NCI-H2171 treated with DMSO at 0.1 percent for 48 hours (cell line): Measurements from ENCODE around the gene RSAD2.
"Not testable (repeated sequence)": the region's sequence is repeated elsewhere in the genome, so short reads cannot be mapped to it uniquely, and the experiment has no call there.

ENCODE experiments used
- DNase-seq: peaks from one replicate; lab custom pipeline; 2025; lab: John Stamatoyannopoulos, UW

RSAD2 gene, protein sequence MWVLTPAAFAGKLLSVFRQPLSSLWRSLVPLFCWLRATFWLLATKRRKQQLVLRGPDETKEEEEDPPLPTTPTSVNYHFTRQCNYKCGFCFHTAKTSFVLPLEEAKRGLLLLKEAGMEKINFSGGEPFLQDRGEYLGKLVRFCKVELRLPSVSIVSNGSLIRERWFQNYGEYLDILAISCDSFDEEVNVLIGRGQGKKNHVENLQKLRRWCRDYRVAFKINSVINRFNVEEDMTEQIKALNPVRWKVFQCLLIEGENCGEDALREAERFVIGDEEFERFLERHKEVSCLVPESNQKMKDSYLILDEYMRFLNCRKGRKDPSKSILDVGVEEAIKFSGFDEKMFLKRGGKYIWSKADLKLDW

DNA sequence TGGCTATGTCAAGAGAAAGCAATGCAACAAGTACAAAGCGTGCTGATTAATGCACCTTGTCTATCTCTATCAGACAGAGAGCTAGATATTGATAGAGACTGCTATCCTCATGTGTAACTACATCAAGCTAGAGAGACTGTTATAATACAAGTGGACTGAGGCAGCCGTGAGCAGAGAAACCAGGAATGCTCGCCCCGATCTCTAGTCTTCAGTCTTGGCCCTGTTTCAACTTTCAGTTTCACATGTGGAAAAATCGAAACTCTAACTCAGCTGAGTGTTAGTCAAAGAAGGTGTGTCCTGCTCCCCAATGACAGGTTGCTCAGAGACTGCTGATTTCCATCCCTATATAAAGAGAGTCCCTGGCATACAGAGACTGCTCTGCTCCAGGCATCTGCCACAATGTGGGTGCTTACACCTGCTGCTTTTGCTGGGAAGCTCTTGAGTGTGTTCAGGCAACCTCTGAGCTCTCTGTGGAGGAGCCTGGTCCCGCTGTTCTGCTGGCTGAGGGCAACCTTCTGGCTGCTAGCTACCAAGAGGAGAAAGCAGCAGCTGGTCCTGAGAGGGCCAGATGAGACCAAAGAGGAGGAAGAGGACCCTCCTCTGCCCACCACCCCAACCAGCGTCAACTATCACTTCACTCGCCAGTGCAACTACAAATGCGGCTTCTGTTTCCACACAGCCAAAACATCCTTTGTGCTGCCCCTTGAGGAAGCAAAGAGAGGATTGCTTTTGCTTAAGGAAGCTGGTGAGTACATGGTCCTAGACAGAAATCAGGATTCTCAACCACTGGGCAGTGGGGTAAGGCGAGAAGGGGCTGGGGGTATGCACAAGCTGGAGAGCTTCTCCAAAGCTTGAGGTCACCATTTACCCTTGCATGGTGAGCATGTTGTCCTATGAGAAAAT lies at the start of gene RSAD2:
RSAD2 (plus strand) TSS at position 376 of the 903 bp plus-strand sequence; CDS start at position 400, 24 bp downstream.
- peak; percentile 73 for DNase-seq

DNA sequence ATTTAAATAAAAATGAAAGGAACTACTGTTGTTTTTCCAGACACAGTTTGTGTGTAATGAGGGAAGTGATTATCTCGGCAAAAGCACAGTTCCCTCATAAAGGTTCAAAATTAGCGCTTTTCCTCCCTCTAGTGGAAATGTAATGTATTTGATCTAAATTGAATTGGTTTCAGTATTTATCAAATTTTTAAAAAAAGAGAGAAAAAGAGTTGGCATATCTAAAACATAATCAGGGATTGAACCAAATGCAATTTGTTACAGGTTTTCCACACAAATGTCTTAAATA lies 49.3 kb upstream of the RSAD2 start:
- DNase-seq, result peak; percentile 72

DNA sequence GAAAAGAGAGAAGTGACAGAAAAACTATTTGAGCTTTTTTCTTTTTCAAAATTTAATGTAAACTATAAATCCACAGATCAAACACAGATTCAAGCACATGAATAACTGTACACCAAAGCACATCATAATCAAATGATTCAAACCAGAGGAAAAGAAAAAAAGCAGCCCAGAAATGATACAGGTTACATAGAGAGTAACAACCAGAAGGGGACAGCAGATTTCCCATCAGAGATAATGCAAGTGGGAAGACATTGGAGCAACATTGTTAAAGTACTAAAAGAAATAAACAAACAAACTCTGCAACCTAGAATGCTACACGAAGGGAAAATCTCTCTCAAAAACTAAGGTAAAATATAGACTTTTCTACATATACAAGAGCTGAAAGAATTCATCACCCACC lies 46.3 kb upstream of the RSAD2 start:
- no peak for DNase-seq

DNA sequence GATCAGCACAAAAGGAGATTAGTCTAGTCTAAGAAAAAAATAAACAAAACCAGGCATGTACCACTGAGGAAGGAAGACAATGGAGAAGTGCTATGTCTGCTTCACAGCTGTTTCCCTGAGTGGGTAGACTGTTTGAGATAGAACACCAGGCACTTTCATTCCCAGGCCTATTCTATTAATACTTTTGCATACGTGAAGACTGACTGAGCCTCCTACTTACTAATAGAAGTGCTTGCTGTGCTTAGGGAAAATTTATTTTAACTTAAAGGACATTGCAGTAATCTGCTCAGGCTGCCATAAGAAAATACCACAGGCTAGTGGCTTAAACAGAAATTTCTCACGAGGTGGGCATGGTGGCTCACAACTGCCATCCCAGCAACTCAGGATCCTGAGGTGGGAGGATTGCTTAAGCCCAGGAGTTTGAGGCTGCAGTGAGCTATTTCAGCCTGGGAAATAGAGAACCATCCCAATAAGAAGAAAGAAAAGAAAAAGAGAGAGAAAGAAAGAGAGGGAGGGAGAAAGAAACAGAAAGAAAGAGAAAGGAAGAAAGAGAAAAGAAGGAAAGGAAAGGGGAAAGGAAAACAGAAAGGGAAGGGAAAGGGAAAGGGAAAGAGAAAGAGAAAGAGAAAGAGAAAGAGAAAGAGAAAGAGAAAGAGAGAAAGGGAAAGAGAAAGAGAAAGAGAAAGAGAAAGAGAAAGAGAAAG lies 44.8 kb upstream of the RSAD2 start:
- DNase-seq, result no peak

DNA sequence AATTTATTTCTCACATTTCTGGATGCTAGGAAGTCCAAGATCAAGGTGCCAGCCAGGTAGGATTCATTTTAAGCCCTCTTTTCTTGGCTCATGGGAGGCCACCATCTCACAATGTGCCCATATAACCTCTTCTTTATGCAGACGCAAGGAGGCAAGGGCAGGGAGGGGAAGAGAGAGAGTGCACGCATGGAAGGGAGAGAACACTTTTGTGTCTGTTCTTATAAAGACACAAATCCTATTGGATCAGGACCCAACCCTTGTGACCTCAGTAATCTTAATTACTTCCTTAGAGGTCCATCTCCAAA lies 44.3 kb upstream of the RSAD2 start:
- no peak for DNase-seq

DNA sequence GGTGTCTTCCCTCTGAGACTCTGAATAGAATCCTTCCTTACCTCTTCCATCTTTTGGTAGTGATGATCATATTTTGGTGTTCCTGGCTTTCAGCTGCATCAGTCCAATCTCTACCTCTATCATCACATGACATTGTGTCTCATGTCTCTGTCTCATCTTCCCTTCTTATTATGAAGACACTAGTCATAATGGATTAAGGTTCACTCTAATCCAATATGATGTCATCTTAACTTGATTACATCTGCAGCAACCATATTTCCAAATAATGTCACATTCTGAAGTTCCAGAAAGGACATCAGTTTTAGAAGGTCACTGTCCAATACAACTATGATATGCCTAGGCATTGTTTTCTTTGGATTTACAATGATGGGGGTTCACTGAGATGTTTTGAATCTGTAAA lies 43.4 kb upstream of the RSAD2 start:
- no peak for DNase-seq

DNA sequence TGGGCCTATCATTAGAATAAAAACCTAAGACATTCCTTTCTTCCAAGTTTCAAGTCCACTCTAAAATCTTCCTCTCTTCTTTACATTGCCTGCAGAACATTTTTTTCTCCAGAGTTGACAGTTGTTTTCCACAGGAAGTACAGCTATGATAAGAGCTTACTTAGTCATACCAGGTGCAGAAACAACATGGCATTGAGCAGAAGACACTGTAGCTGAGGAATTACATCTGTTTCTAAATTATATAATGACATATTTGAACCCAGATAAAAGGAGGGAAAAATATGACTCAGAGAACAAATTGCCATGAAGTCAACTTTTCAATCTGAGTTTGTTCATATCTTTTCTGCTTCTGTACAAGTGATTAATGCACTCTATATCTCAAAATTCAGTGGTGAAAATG lies 42.1 kb upstream of the RSAD2 start:
- no peak for DNase-seq

DNA sequence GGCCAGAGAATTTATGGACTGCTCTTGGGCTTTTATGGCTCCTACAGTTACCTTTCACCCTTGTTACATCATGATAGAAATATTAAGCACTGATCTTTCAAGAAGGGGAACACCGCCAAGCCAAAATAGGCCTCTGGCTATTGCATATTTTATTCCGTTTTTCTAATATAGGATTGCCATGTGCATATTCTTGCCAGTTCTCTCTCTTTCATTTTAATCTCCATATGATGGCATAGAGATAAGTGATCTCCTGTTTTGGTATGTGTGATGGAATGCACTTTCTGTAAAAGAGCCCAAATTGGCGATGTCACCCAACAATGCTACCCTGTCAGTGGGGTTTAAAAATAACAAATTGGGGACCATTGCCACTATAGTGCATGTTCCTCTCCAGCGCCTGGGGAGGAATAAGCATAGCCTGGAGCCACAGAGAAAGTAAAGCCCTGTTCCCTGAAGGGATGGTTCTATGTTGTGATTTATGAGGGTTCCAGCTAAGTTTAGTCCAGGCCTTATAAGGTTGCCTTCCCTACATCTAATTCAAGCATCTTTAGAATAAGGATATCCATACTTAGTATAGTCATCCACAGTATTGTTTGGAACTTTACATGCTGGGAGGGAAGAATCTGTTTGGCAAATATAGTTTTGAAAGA lies 38.8 kb upstream of the RSAD2 start:
- no peak for DNase-seq

DNA sequence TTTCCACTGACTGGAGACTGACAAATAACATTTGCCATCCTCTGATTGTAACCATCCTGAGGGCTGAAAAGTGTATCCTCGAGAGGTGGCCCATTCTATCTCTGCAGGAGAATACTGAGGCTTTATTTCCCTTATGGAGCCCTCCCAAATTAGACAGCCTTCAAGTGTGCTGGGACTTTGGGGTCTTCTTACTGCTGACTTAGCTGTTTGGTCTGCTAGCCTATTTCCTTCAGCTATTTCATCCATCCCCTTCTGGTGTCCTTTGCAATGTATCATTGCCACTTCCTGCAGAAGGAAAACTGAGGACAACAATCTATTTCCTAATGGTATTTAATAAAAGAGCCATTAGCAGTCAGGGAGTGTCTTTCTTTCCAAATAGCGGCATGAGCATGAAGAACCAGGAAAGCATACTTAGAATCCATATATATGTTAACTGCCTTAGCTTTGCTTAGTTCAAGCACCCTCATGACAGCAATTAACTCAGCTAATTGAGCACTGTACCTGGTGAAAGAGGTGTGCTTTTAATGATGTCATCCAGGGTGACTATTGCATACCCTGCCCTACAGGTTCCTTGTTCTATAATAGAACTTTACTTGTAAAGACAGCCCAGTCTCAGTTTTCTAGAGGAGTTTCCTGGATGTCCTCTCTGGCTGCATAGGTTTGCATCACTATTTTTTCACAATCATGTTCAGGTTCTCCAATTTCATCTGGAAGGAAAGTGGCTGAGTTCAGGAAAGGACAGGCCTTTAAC lies 35.9 kb upstream of the RSAD2 start:
- DNase-seq, result no peak

DNA sequence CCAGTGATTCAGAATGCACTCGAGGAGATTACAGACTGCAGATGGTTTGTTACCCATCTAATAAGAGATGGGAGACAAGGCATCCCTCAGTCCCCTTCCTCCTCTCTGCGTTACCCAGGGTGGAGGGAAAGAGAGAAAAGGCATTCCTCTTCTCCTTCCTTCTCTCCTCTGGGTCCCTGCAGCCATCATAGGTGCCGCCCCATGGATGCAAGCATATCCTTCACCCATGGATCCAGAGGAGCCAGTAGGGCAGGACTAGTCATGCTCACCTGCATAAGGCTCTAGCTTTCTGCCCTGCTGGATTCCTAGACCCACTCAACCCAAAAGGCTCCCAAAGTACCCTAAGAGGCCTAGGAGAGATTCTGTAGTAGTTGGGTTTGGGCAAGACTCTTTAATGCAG lies 32.3 kb upstream of the RSAD2 start:
- DNase-seq, result no peak

DNA sequence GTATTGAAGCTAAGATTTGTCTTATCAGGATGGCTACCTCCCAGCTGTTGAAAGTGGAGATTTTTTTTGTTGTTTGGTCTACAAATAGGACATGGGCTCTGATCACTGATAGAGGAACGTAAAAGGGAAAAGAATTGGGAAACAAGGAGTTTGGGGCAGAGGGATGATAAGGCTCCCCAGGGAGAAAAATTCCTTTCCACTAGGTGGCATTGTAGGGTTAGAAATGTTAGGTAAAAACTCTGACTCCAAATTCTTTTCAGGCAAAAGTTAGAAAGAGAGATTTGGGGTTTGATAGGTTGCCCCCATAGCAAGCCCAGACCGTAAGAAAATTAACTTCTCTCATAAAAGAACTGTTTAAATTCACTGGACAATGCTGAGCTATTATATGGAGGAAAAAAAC lies 31.7 kb upstream of the RSAD2 start:
- no peak for DNase-seq

DNA sequence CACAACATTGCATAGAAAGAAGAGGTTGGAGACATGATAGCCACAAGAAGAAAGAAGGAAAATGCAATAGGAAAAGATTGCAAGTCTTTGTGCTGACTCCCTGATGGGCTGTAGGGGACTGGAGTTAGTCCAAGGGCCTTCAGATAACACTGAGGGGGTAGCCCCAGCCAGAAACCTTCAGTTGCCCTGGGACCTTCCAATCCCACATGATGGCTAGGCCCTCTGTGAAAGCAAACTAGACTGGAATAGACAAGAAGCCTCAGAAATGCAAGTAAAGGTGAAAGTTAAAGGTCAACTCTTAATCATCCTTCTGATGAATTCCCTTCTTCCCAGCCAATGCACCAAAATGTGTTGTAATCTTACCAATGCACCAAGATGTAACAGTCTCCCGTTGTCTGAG lies 31.0 kb upstream of the RSAD2 start:
- DNase-seq, result no peak

DNA sequence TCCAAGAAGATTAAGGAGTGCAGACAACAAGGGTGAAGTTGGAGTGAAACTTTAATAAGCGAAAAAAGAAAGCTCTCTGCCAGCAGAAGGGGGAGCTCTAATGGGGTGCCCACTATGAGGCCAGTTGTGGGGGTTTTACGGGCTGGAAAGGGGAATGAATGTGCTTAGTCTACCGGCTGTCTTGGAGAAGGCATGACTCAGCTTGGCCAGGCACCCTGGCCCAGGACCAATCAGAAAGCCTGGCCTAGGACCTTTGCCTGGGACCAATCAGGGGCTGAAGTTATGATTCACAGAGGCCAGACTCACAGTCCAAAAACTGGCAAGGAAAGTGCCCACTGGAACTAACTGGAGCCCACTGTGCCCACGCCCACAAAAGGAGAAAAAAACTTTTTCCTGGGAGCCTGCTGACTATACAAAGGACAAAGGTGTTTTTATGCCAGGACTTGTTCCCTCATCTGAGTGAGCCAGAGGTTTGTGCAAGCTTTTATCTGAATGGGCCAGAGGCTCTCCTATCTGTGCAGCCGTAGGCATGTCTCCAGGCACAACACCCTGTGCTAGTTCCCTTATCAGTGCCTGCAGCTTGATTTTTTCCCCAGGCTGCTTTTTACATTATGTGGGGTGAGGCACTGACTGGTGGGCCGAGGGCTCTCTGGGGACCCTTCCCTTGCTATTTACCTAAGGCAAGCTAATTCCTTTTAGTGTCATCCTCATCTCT lies 30.5 kb upstream of the RSAD2 start:
- DNase-seq, result no peak

DNA sequence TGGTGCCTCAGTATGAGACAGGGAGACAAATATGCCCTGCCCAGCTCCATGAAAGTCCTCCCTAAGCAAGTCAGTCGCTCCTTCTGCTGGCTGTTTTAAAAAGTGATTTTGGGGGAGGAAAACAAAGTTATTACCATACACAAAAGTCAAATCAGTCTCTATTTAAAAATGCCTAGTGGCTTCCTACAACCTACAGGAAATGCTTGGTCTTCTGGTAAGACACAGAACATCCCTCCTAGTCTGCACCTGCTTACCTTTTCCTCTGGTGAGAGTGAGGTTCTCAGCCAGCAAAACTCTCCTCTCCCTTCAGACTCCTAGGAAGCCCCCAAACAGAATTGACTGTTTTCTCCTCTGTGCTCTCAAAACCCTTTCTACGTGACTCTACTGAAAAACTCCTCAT lies 25.4 kb upstream of the RSAD2 start:
- DNase-seq, result no peak

DNA sequence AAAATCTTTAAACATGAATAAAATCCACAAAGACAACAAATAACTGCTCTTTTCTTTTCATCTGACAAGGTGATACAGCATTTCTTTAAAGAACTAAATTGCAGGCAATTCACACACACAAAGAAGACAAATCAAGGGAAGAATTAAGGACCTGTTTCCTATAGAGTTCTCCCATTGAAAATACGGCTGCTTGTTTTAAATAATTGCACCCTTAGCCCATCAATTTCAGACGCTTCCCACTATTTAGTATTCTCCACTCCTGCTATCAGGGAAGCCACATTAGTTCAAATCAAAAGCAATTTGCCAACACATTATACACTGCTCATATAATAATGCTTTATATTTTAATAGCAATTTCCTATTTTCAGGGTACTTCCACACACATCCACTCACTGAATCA lies 23.2 kb upstream of the RSAD2 start:
- DNase-seq, result no peak

DNA sequence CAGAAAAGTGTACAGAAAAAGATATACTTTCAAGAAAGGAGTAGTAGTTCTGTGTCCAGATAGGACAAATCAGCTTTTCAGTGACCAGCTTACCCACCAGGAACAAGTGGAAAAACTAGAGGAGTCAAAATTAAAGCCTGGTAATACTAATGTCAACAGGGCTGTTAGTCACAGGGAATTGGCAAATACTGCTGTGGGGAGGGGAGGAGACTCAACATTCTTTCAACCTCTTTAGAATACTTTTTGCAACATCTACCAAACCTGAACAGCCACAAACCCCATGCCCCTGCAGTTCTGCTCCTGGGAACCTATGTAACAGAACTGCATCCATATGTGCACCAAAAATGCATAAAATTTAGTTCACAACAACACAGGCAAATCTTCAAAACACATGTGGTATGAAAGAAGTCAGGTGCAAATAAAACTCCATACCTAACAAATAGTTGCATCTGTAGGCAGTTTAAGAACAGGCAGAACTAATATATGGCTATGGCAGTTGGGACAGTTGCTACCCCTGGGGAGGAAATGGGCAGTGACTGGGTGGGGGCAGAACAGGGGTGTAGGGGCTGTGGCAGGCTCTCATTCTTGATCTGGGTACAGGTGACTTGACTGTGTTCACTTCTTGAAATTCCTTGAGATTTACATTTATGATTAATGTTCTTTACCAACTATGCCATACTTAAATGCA lies 21.6 kb upstream of the RSAD2 start:
- no peak for DNase-seq

DNA sequence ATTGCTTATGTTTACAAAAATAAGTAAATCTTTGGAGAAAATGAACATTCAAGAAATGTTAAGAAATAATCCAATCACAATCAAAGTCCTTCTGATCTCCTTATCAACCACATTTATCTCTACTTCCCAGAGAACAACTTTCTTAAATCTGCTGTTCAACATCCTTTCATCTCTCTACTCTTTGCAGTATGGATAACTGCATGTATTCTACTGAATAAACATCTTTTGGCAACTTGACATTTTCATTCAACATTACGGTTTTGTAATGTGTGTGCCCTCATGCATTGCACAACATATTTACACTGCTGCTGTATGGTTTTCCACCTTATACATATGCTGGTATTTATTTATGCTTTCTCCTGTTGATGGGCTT lies 21.0 kb upstream of the RSAD2 start:
- no peak for DNase-seq

DNA sequence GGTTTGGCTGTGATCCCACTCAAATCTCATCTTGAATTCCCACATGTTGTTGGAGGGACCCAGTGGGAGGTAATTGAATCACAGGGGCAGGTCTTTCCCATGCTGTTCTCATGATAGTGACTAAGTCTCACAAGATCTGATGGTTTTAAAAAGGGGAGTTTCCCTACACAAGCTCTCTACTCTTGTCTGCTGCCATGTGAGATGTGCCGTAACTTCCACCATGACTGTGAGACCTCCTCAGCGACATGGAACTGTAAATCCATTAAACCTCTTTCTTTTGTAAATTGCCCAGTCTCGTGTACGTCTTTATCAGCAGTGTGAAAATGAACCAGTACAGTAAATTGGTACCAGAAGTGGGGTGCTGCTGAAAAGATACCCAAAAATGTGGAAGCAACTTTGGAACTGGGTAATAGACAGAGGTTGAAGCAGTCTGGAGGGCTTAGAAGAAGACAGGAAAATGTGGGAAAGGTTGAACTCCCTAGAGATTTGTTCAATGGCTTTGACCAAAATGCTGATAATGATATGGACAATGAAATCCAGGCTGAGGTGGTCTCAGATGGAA lies 19.0 kb upstream of the RSAD2 start:
- not testable (repeated sequence) for DNase-seq

DNA sequence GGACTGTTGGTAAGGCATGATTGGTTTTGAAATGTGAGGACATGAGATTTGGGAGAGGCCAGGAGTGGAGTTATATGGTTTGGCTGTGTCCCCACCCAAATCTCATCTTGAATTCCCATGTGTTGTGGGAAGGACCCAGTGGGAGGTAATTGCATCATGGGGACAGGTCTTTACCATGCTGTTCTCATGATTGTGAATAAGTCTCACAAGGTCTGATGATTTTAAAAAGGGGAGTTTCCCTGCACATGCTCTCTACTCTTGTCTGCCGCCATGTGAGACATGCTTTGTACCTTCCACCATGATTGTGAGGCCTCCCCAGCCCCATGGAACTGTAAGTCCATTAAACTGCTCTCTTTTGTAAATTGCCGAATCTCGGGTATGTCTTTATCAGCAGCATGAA lies 17.3 kb upstream of the RSAD2 start:
- no peak for DNase-seq

DNA sequence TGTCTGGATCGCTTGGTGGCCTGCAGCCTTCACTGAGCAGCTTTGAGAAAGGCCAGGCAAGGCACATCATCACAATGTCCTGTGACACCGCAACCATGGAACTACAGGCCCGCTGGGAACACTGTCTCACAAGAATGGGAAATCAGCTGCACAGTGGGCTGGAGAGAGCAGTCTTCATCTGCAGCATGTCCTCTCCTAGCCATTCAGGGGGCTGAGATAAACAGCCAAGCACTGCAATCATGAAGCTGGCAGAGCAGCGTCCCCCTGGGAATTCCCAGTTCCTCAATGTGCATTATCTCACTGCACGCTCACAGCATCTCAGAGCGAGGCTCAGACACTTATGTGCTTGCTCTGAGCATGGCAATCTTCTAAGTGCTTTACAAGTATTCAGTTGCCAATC lies 13.8 kb upstream of the RSAD2 start:
- DNase-seq, result no peak
